ENCODE results near the gene GORAB. TPM values are rescaled to one million over a fixed set of nuclear protein-coding genes. Genes with fewer than 3 reads are reported as not detected.

GORAB gene
- polyA plus RNA-seq, 1 donor (not counting 4 experiments of a cell fraction or from before 2014, with no cell fraction given), result 12.0 TPM

DNA sequence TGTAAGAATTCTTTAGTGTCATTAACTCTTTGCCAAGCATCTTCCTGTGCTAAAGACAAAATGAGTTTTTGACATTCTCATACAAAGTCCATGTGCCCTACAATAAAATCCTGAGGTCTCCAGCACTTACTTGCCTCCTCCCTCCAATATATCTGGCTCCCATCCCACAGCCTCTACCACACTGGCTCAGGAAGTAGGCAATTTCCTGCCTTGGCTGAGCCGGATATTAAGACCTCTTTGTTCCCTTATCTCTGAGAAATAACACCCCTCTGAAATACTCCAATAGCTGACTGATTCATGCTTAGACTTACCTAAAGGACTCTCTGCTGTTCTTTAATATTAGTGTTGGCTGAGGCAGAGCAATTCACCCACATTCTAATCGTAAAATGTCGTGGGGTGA is 37.6 kb upstream of the GORAB start:
- Histone ChIP-seq H4K20me1 (ENCODE audit: control insufficient read depth, extremely low read depth, insufficient read depth, low read length) (no peaks in the 10 kb centered on the region), H3K4me3 (ENCODE audit: control insufficient read depth in 2 of 3, extremely low read depth in 1 of 3, insufficient read depth in 2 of 3, low read depth in 1 of 3, low read length in 3 of 3) (no peak overlapping the region), H3K9me1 (ENCODE audit: control insufficient read depth, extremely low read depth, insufficient read depth, low read length) (no peaks in the 10 kb centered on the region), H3K9me3 (ENCODE audit: control insufficient read depth, low read depth, low read length) (no peaks in the 10 kb centered on the region), H3K27me3 (ENCODE audit: control insufficient read depth, extremely low read depth, insufficient read depth, low read length) (no peaks in the 10 kb centered on the region), H3K9ac (ENCODE audit: control insufficient read depth, extremely low read depth, insufficient read depth, low read length) (no peak overlapping the region), H3K4me2 (ENCODE audit: control insufficient read depth, extremely low read depth, insufficient read depth, low read depth, low read length) (no peak overlapping the region), H2AFZ (ENCODE audit: control insufficient read depth, low read length) (no peak overlapping the region), H3K4me1 (ENCODE audit: control insufficient read depth, extremely low read depth, insufficient read depth, low read length) (no peaks in the 10 kb centered on the region), H3K79me2 (ENCODE audit: control insufficient read depth, insufficient read depth, low read length) (no peaks in the 10 kb centered on the region), H3K36me3 (ENCODE audit: control insufficient read depth in 2 of 2, extremely low read depth in 1 of 2, insufficient read depth in 2 of 2, low read length in 2 of 2) (no peaks in the 10 kb centered on the region), H3K27ac (ENCODE audit: control insufficient read depth, insufficient read depth, low read length) (no peak overlapping the region)
- no peak for TF ChIP-seq EZH2 (IDR thresholded peaks at IDR 0.05; ENCODE audit: low read length)
- TF ChIP-seq CTCF (optimal IDR thresholded peaks at IDR 0.05 in 1 of 3, IDR thresholded peaks at IDR 0.05 in 1 of 3, conservative IDR thresholded peaks at IDR 0.05 in 1 of 3; ENCODE audit: extremely low read depth in 1 of 3, insufficient read depth in 2 of 3, low read length in 3 of 3), result no peak
- dilution Hi-C loops (cut with MboI; ENCODE audit: extremely low pct_ligation_motif_present, low sequenced_read_pairs), result no loop called here
- DNase-seq (ENCODE audit: low read depth, low spot score) (no peak), FAIRE-seq (peak; percentile 29)

DNA sequence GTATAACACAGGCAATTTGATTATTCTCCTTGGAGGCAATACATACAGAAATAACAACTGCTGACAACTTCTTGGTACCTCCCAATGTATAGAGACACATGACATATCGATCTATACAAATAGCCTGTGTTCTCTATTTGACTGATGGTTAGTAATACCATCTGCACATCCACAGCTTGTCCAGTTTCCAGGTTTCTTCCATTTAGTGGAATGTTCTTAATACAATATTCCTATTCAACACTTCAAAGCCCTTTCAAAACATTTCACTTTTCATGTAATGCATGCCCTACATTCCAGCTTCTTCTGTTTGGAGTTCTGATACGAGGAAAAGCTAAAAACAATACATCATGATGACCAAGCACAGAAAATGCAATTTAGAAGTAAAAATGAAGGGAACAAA is 37.0 kb upstream of the GORAB start:
- Histone ChIP-seq H3K9me1 (ENCODE audit: control insufficient read depth, extremely low read depth, insufficient read depth, low read length) (no peaks in the 10 kb centered on the region), H3K79me2 (ENCODE audit: control insufficient read depth, insufficient read depth, low read length) (no peaks in the 10 kb centered on the region), H3K36me3 (ENCODE audit: control insufficient read depth in 2 of 2, extremely low read depth in 1 of 2, insufficient read depth in 2 of 2, low read length in 2 of 2) (no peaks in the 10 kb centered on the region), H3K4me2 (ENCODE audit: control insufficient read depth, extremely low read depth, insufficient read depth, low read depth, low read length) (no peak overlapping the region), H3K4me1 (ENCODE audit: control insufficient read depth, extremely low read depth, insufficient read depth, low read length) (no peaks in the 10 kb centered on the region), H3K9me3 (ENCODE audit: control insufficient read depth, low read depth, low read length) (no peaks in the 10 kb centered on the region), H3K4me3 (ENCODE audit: control insufficient read depth in 2 of 3, extremely low read depth in 1 of 3, insufficient read depth in 2 of 3, low read depth in 1 of 3, low read length in 3 of 3) (no peak overlapping the region), H4K20me1 (ENCODE audit: control insufficient read depth, extremely low read depth, insufficient read depth, low read length) (no peaks in the 10 kb centered on the region), H3K27ac (ENCODE audit: control insufficient read depth, insufficient read depth, low read length) (no peak overlapping the region), H3K27me3 (ENCODE audit: control insufficient read depth, extremely low read depth, insufficient read depth, low read length) (no peaks in the 10 kb centered on the region), H2AFZ (ENCODE audit: control insufficient read depth, low read length) (no peak overlapping the region), H3K9ac (ENCODE audit: control insufficient read depth, extremely low read depth, insufficient read depth, low read length) (no peak overlapping the region)
- DNase-seq (ENCODE audit: low read depth, low spot score), result no peak
- dilution Hi-C loops (cut with MboI; ENCODE audit: extremely low pct_ligation_motif_present, low sequenced_read_pairs), result no loop called here
- TF ChIP-seq EZH2 (IDR thresholded peaks at IDR 0.05; ENCODE audit: low read length), result no peak
- TF ChIP-seq CTCF (optimal IDR thresholded peaks at IDR 0.05 in 1 of 3, IDR thresholded peaks at IDR 0.05 in 1 of 3, conservative IDR thresholded peaks at IDR 0.05 in 1 of 3; ENCODE audit: extremely low read depth in 1 of 3, insufficient read depth in 2 of 3, low read length in 3 of 3), result no peak
- FAIRE-seq, result no peak

Measured in keratinocyte (primary cell).